GM23248 (cell line): ENCODE data around the gene ATG13. TPM values are rescaled to one million over a fixed set of nuclear protein-coding genes. Genes with fewer than 3 reads are reported as not detected.

Experiments used
- DNase-seq: peaks from one replicate; pipeline ENCODE4 v3.0.0-alpha.2; 2015
- H2AFZ ChIP-seq: fragments of 200-600 bp; sonication (generic); 2 replicates; pipeline ENCODE4 v1.6.1; 2016; ENCODE audit warnings: antibody characterized with exemption
- H3F3A ChIP-seq: fragments of 200-600 bp; sonication (generic); 2 replicates; pipeline ENCODE4 v1.6.1; 2016; ENCODE audit warnings: mild to moderate bottlenecking, antibody characterized with exemption, mixed run types; ENCODE audit not compliant: insufficient read depth
- H3K27ac ChIP-seq: fragments of 200-600 bp; sonication (generic); 2 replicates; pipeline ENCODE4 v1.5.1; 2016; ENCODE audit warnings: mild to moderate bottlenecking
- H3K27me3 ChIP-seq: fragments of 200-600 bp; sonication (generic); replicated peaks from 2 replicates; pipeline ENCODE4 v1.6.1; 2016; ENCODE audit warnings: mild to moderate bottlenecking; ENCODE audit not compliant: insufficient read depth
- H3K36me3 ChIP-seq: fragments of 200-600 bp; sonication (generic); 2 replicates; pipeline ENCODE4 v1.6.1; 2016; ENCODE audit warnings: low read depth, mild to moderate bottlenecking
- H3K4me1 ChIP-seq: fragments of 200-600 bp; sonication (generic); 2 replicates; pipeline ENCODE4 v1.6.1; 2016; ENCODE audit warnings: mild to moderate bottlenecking; ENCODE audit not compliant: insufficient read depth
- H3K4me2 ChIP-seq: fragments of 200-600 bp; sonication (generic); one replicate; pipeline ENCODE4 v1.6.1; 2016; ENCODE audit warnings: mild to moderate bottlenecking; ENCODE audit not compliant: unreplicated experiment
- H3K4me3 ChIP-seq: fragments of 200-600 bp; sonication (generic); 2 replicates; pipeline ENCODE4 v1.5.1; 2016; ENCODE audit warnings: mild to moderate bottlenecking
- H3K79me2 ChIP-seq: fragments of 200-600 bp; sonication (generic); 2 replicates; pipeline ENCODE4 v1.6.1; 2016; ENCODE audit warnings: mild to moderate bottlenecking; ENCODE audit not compliant: insufficient read depth
- H3K9ac ChIP-seq: fragments of 200-600 bp; sonication (generic); 2 replicates; pipeline ENCODE4 v1.6.1; 2016; ENCODE audit warnings: mild to moderate bottlenecking
- H3K9me2 ChIP-seq: fragments of 200-600 bp; sonication (generic); 2 replicates; pipeline ENCODE4 v1.6.1; 2016; ENCODE audit warnings: mixed run types, mild to moderate bottlenecking, moderate library complexity; ENCODE audit not compliant: insufficient read depth
- H3K9me3 ChIP-seq: fragments of 200-600 bp; sonication (generic); one replicate; pipeline ENCODE4 v1.6.1; 2017; ENCODE audit warnings: low read depth
- H4K20me1 ChIP-seq: fragments of 200-600 bp; sonication (generic); 2 replicates; pipeline ENCODE4 v1.6.0; 2016; ENCODE audit not compliant: insufficient read depth
- EZH2 ChIP-seq: fragments of 200-600 bp; sonication (generic); IDR thresholded peaks from 2 replicates; pipeline ENCODE4 v1.6.1; 2018; ENCODE audit warnings: antibody characterized with exemption, mild to moderate bottlenecking; ENCODE audit not compliant: insufficient read depth, poor library complexity, severe bottlenecking
- EZH2phosphoT487 ChIP-seq: fragments of 200-600 bp; sonication (generic); IDR thresholded peaks from 2 replicates; pipeline ENCODE4 v1.6.1; 2018; ENCODE audit warnings: antibody characterized with exemption, moderate library complexity, mild to moderate bottlenecking, low read depth; ENCODE audit not compliant: insufficient read depth
- WGBS, 2 experiments: methylation state at CpG; one replicate each; pipeline ENCODE4 v1.1.6; 2015 to 2017; ENCODE audit warnings: low lambda C conversion rate in 2 of 2, low coverage in 1 of 2; ENCODE audit errors: missing lambda C conversion rate in 2 of 2; 5-methylcytosine and 5-hydroxymethylcytosine counted together
- in situ Hi-C: fragments of 300-500 bp; cut with MboI; formaldehyde crosslinking; loops from 2 replicates; pipeline ENCODE4 v1.15.0; 2020
- polyA plus RNA-seq: library from polyadenylated mRNA; unstranded; fragments of >200 nt; fragmentation: Nextera tagmentation; extraction: Ambion mirVana; gene quantifications from 2 replicates; pipeline ENCODE4 v1.2.1, GENCODE V29; 2016
- total RNA-seq: library from RNA; depleted of rRNA; stranded (reverse); fragments of >200 nt; shearing (Covaris generic); gene quantifications from 2 replicates; pipeline ENCODE4 v1.2.3, GENCODE V29; 2014

Gene ATG13
- total and polyA plus RNA-seq, 2 experiments from 2014 or later, result 55.1 to 118 TPM

DNA sequence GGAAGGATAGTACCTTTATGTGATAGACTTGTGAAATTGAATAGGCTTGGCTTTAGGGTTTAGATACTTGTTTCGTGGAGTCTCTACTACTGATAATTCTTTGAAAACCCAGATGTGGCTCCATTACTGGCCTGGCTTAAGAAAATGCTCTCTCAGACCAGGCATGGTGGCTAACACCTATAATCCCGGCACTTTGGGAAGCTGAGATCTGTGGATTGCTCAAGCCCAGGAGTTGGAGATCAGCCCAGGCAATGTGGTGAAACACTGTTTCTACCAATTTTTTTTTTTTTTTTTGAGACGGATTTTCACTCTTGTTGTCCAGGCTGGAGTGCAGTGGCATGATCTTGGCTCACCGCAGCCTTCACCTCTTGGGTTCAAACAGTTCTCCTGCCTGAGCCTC is 40.9 kb downstream of the ATG13 start:
- Histone ChIP-seq H3K4me2 (peak overlapping the region; percentile 20), H3K9me3 (no peaks in the 10 kb centered on the region), H3F3A (peaks cover 32% of the 10 kb centered on the region), H4K20me1 (no peaks in the 10 kb centered on the region), H3K27ac (peak overlapping the region; percentile 61), H3K9ac (0 out of 2 replicates have a peak overlapping the region, but pooled peaks have one; percentile 7), H3K4me3 (no peak overlapping the region), H3K36me3 (peaks cover 34% of the 10 kb centered on the region), H2AFZ (no peak overlapping the region), H3K9me2 (no peaks in the 10 kb centered on the region), H3K27me3 (no peaks in the 10 kb centered on the region), H3K4me1 (peaks cover 26% of the 10 kb centered on the region), H3K79me2 (no peaks in the 10 kb centered on the region)
- 52 to 60% methylated on average over 4 of the region's 4 CpGs for WGBS, 2 experiments
- in situ Hi-C loops, result no loop called here
- peak; percentile 86 for DNase-seq
- no peak for TF ChIP-seq EZH2

DNA sequence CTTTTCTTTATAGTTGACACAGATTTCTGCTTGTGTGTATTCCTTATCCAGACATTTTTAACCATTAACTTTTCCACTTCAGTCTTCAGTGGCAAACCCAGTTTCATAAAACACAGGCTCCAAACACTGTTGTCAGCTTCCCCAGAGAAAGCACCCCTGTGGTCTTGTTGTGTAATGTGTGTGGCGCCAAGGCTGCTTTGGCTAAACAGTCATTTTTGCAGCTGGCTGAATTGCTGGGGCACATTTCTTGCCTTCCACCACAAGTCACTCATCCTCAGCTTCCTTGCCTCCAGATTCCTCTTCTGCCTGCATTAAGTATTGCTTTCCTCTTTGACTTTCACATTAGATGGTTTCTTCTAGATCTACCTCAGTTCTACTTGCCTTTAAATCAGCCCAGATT is 42.6 kb downstream of the ATG13 start:
- H3K9me2 ChIP-seq, result no peaks in the 10 kb centered on the region
- TF ChIP-seq EZH2phosphoT487 (no peak), EZH2 (no peak)
- peak overlapping the region; percentile 61 for H3K27ac ChIP-seq
- H2AFZ ChIP-seq, result no peak overlapping the region
- no peaks in the 10 kb centered on the region for H3K79me2 ChIP-seq
- in situ Hi-C loops, result no loop called here
- H3K9ac ChIP-seq, result peak overlapping the region; percentile 19; the same call in 1 of the 2 replicates
- no peaks in the 10 kb centered on the region for H3K9me3 ChIP-seq
- H3K4me1 ChIP-seq, result peaks cover 26% of the 10 kb centered on the region
- no peaks in the 10 kb centered on the region for H3K27me3 ChIP-seq
- H3K4me3 ChIP-seq, result no peak overlapping the region
- H3F3A ChIP-seq, result peaks cover 34% of the 10 kb centered on the region
- no peaks in the 10 kb centered on the region for H4K20me1 ChIP-seq
- no peak overlapping the region for H3K4me2 ChIP-seq
- WGBS, 2 experiments, result 55 to 67% methylated on average over 1 of the region's 1 CpG
- peaks cover 34% of the 10 kb centered on the region for H3K36me3 ChIP-seq
- DNase-seq, result peak; percentile 83

DNA sequence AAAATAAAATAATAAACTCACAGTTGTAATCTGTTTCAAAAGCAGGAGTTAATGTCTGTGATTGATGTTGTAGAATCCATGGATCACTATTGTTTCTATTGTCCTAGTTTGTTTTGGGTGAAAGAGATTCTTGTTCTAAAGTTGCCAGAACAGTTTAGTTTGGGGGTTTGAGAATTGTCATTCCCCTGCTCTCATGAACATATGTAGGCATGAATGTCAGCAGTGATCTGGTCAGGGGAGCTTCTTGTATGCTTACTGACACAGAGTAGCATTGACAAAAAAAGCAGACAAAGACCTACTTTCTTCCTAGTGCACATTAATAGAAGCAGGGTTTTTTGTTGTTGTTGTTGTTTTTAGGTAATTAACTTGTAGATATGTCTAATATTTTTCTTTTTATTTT is 44.5 kb downstream of the ATG13 start:
- peaks cover 26% of the 10 kb centered on the region for H3K4me1 ChIP-seq
- in situ Hi-C loops, result no loop called here
- H3K9ac ChIP-seq, result no peak overlapping the region
- no peaks in the 10 kb centered on the region for H3K9me3 ChIP-seq
- DNase-seq, result no peak
- H3K27me3 ChIP-seq, result no peaks in the 10 kb centered on the region
- TF ChIP-seq EZH2 (no peak), EZH2phosphoT487 (no peak)
- no peak overlapping the region for H2AFZ ChIP-seq
- H3K4me2 ChIP-seq, result no peak overlapping the region
- no peaks in the 10 kb centered on the region for H3K9me2 ChIP-seq
- H3K36me3 ChIP-seq, result peaks cover 34% of the 10 kb centered on the region
- H3K4me3 ChIP-seq, result no peak overlapping the region
- H4K20me1 ChIP-seq, result no peaks in the 10 kb centered on the region
- H3K27ac ChIP-seq, result no peak overlapping the region
- H3F3A ChIP-seq, result peaks cover 28% of the 10 kb centered on the region
- no peaks in the 10 kb centered on the region for H3K79me2 ChIP-seq

DNA sequence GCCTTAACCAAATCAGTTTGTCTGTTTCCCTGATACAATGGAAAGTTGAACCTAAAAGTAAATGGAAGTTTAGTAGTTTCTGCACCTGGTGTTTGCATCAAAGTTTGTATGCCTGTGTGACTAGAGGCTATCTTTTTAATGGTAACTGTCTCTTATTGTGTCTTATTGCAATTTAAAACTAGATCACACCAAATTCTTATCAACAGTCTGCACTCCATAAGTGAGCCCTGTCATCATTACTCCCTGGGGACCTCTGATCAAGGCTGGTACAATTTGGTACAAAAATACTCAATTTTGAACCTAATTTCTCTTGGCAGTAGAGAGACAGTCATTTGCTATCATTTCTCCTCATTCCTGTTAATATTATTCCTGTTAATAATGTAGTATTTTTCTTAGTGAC is 45.0 kb downstream of the ATG13 start:
- Histone ChIP-seq H3K9me2 (no peaks in the 10 kb centered on the region), H3K27me3 (no peaks in the 10 kb centered on the region), H3K27ac (no peak overlapping the region), H3K9me3 (no peaks in the 10 kb centered on the region), H3K4me1 (peaks cover 26% of the 10 kb centered on the region), H3K9ac (no peak overlapping the region), H2AFZ (no peak overlapping the region), H3K4me3 (no peak overlapping the region), H3K4me2 (no peak overlapping the region), H3K79me2 (no peaks in the 10 kb centered on the region), H4K20me1 (no peaks in the 10 kb centered on the region), H3K36me3 (peaks cover 32% of the 10 kb centered on the region), H3F3A (peaks cover 25% of the 10 kb centered on the region)
- TF ChIP-seq EZH2 (no peak), EZH2phosphoT487 (no peak)
- in situ Hi-C loops, result no loop called here
- DNase-seq, result no peak

DNA sequence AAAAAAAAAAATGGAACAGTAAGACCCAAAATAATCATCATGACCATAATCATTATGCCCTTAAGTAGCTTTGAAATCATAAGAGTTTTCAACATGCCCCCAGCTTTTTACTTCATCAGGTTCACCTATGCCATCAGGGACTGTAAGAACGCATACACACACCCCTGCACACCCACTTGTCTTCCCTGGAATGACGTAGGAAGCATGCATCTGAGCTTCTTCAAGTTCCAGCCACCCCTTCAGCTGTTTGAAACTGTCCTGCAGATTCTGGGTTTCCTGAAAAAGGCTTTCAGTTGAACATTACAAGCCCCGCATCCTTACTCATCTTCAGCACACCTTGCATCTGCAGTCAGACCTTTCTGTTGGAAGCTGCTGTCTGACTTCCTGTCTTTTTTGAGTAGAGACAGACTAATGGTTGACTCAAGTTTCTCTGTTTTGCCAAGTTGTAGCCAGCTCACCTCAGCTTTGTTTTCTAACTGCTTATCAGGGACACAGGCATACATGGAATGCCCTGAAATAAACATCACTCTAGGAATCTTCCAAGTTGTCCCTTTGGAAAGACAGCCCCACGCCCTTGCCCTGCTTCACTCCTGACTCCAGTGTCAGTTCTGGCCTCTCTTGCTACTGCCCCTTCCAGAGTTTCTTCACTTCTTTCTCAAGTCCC is 46.1 kb downstream of the ATG13 start:
- Histone ChIP-seq H4K20me1 (no peaks in the 10 kb centered on the region), H3K4me3 (no peak overlapping the region), H3K9me2 (no peaks in the 10 kb centered on the region), H3K4me2 (no peak overlapping the region), H3K27me3 (no peaks in the 10 kb centered on the region), H3K36me3 (peaks cover 33% of the 10 kb centered on the region), H3K4me1 (peaks cover 15% of the 10 kb centered on the region), H3K79me2 (no peaks in the 10 kb centered on the region), H3K9ac (no peak overlapping the region), H3F3A (peaks cover 16% of the 10 kb centered on the region), H2AFZ (no peak overlapping the region), H3K27ac (no peak overlapping the region), H3K9me3 (no peaks in the 10 kb centered on the region)
- in situ Hi-C loops, result no loop called here
- WGBS, 2 experiments, result 75 to 80% methylated on average over 4 of the region's 4 CpGs
- peak; percentile 14 for DNase-seq
- TF ChIP-seq EZH2phosphoT487 (no peak), EZH2 (no peak)
